ENCODE measurements around the gene ACTL8.

Gene ACTL8

GRCh38 chr1:17841944-17842343, 86.8 kb downstream of the ACTL8 start:
- DNase-seq (ENCODE audit: low read depth in 2 of 2, low spot score in 1 of 2), result no peak

GRCh38 chr1:17842686-17843085, 87.6 kb downstream of the ACTL8 start:
- DNase-seq (ENCODE audit: low read depth in 2 of 2, low spot score in 1 of 2), result no peak

- DNase-seq (ENCODE audit: low read depth in 2 of 2, low spot score in 1 of 2), result no peak
Measured at GRCh38 chr1:17844185-17844826, 89.2 kb downstream of the ACTL8 start.

- no peak for DNase-seq (ENCODE audit: low read depth in 2 of 2, low spot score in 1 of 2)
Measured at GRCh38 chr1:17845583-17845982, 90.5 kb downstream of the ACTL8 start.

- no peak for DNase-seq (ENCODE audit: low read depth in 2 of 2, low spot score in 1 of 2)
Measured at GRCh38 chr1:17846341-17846740, 91.2 kb downstream of the ACTL8 start.

- DNase-seq (ENCODE audit: low read depth in 2 of 2, low spot score in 1 of 2), result no peak
Measured at GRCh38 chr1:17847111-17847510, 92.0 kb downstream of the ACTL8 start.

- DNase-seq (ENCODE audit: low read depth in 2 of 2, low spot score in 1 of 2), result no peak
Measured at GRCh38 chr1:17849216-17849615, 94.1 kb downstream of the ACTL8 start.

GRCh38 chr1:17851056-17851455, 95.9 kb downstream of the ACTL8 start:
- no peak for DNase-seq (ENCODE audit: low read depth in 2 of 2, low spot score in 1 of 2)

GRCh38 chr1:17852383-17852782, 97.2 kb downstream of the ACTL8 start:
- no peak for DNase-seq (ENCODE audit: low read depth in 2 of 2, low spot score in 1 of 2)

- DNase-seq (ENCODE audit: low read depth in 2 of 2, low spot score in 1 of 2), result no peak
Measured at GRCh38 chr1:17853241-17853935, 98.3 kb downstream of the ACTL8 start.

GRCh38 chr1:17856496-17857108, 101.5 kb downstream of the ACTL8 start:
- no peak for DNase-seq (ENCODE audit: low read depth in 2 of 2, low spot score in 1 of 2)

- no peak for DNase-seq (ENCODE audit: low read depth in 2 of 2, low spot score in 1 of 2)
Measured at GRCh38 chr1:17857109-17857499, 102.0 kb downstream of the ACTL8 start.

GRCh38 chr1:17857996-17858395, 102.9 kb downstream of the ACTL8 start:
- no peak for DNase-seq (ENCODE audit: low read depth in 2 of 2, low spot score in 1 of 2)

GRCh38 chr1:17860812-17861211, 105.7 kb downstream of the ACTL8 start:
- DNase-seq (ENCODE audit: low read depth in 2 of 2, low spot score in 1 of 2), result no peak

GRCh38 chr1:17861685-17862084, 106.6 kb downstream of the ACTL8 start:
- no peak for DNase-seq (ENCODE audit: low read depth in 2 of 2, low spot score in 1 of 2)

- no peak for DNase-seq (ENCODE audit: low read depth in 2 of 2, low spot score in 1 of 2)
Measured at GRCh38 chr1:17862121-17862520, 107.0 kb downstream of the ACTL8 start.

- DNase-seq (ENCODE audit: low read depth in 2 of 2, low spot score in 1 of 2), result no peak
Measured at GRCh38 chr1:17865912-17866739, 111.0 kb downstream of the ACTL8 start.

- DNase-seq (ENCODE audit: low read depth in 2 of 2, low spot score in 1 of 2), result no peak
Measured at GRCh38 chr1:17866740-17867029, 111.6 kb downstream of the ACTL8 start.

GRCh38 chr1:17867470-17867869, 112.3 kb downstream of the ACTL8 start:
- no peak for DNase-seq (ENCODE audit: low read depth in 2 of 2, low spot score in 1 of 2)

- no peak for DNase-seq (ENCODE audit: low read depth in 2 of 2, low spot score in 1 of 2)
Measured at GRCh38 chr1:17869815-17870214, 114.7 kb downstream of the ACTL8 start.

- no peak for DNase-seq (ENCODE audit: low read depth in 2 of 2, low spot score in 1 of 2)
Measured at GRCh38 chr1:17870679-17871078, 115.5 kb downstream of the ACTL8 start.

All from stimulated activated CD8-positive, alpha-beta memory T cell treated with anti-CD3 and anti-CD28 coated beads, Interleukin-4, amount 100 ng/mL, for 1 hour (primary cell).